Activated naive CD4-positive, alpha-beta T cell (primary cell): Measurements from ENCODE around the gene PLOD3.

Experiments
- DNase-seq, 4 experiments: peaks; one replicate each; lab custom pipeline; 2025; lab: John Stamatoyannopoulos, UW

Gene PLOD3

DNA sequence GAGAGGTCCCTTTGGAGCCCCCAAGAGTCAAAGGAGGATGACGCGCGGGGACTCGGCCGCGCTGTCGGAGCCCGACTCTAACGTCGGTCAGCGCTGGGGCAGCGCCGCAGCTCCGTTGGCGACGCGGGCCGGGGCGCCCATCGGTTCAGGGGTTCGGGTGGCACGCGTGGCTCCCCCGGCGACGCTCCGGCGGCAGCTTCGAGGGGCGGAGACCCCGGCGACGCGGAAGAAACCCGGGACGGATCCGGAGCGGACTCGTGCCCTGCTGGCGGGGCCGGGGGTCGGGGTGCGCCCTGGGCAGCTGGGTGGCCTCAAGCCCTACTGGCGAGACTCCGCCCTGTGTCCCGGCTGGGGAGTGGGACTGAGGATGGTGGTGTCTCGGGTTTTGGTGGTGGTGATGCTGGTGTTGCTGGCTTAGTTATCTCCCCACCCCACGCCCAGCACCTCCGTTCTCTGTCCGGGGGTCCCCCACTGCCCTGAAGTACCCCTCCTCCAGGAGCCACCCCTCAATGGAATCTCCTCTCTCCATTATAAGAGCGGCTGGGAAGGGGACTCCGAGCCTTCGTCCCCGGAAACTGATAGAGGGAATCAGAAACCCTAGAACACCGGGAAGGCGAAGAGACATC, 37.1 kb downstream of the PLOD3 start, which contains the start of gene NAT16:
NAT16 (minus strand) TSS at position 164 of the 626 bp plus-strand sequence. CDS start 5,486 bp downstream, outside the sequence.
- DNase-seq = no peak

DNA sequence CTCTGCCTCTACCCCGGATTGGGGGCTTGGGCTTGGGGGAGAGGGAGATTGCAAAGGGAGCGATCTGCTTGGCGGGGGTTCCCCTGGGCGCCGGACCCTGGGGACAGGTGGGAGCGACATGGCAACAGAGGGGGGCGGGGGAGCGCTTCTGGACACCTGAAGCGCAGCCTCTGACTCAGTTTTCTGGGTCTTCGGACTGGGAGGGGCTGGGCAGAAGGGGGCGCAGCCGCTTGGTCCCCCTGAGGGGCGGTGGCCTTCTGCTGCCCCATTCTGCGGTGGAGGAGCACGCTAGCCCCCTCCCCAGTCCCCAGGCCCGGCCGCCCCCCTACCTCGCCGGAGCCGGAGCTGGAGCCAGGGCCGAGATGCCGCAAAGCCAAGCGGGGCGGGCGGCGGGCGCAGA, 37.7 kb downstream of the PLOD3 start:
- no peak for DNase-seq

DNA sequence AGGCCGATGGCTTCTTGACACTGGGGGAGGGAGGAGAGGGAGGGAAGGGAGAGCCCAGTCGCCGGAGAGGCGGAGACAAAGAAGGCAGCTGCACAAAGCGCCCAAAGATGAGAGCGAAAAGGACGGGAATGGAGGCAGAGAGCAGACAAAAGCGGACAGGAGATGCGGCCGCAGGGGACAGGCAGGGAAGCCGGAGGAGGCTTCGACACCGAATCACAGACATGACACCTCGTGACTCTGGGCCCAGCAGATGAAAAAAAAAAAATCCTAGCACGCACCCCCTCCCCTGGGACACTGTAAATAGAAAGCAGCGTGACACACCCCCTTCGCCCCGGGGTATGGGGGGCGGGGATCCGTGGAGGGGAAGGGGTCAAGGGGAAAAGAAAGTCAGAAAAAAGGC, 38.3 kb downstream of the PLOD3 start:
- DNase-seq = no peak

DNA sequence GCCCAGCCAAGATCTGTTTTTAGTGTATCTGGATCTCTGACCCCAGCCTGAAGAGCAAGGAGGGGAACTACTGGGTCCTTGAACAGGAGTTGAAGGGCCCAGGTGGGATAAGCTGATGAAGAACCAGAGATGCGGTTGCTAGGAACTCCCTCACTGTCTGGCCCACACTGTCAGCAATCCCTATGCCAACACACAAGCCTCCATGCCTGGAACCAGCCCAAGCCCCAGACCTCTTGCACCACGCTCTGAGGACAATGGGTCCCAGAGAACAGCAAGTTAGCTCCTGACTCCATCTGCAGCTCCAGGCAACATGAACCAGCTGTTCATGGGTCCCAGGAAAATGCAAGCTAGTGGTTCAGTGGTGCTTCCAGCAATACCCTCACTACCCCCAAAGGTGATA, 39.7 kb downstream of the PLOD3 start:
- DNase-seq = no peak

DNA sequence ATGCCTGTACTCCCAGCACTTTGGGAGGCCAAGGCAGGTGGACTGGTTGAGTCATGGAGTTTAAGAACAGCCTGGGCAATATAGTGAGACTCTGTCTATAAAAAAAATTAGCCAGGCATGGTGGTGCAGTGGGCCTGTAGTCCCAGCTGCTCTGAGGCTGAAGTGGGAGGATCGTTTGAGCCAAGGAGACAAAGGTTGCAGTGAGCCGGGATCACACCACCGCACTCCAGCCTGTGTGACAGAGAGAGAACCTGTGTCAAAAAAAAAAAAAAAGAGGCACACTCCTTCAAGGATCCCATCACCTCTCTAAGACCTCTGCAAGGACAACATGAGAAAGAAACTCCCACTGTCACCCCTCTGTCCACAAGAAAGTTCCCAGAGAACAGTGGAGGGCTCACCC, 41.7 kb downstream of the PLOD3 start:
- no peak for DNase-seq

DNA sequence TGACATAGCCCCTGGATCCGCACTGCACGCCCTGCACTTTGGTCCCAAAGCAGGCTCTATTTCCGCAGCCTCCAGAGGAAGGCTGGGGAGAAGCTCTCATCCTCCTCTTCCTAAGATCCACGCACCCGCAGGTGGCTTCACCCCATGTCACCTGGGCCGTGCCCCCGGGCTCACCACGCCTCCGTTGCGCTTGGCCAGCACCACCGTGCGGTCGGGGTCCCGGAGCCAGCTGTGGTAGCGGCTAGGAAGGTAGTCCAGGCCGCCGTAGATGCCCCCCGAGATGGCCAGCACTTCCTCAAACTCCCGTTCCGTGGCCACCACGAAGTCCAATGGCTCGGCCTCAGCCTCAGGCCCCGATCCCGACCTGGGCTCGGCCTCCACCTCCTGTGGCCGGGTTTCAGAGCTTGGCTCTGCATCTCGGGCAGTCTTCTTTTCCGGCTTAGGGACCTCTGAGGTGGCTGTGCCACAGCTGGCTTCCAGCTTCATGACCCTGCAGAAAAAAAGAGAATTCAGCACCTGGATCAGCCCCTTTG, 43.0 kb downstream of the PLOD3 start:
- no peak for DNase-seq

DNA sequence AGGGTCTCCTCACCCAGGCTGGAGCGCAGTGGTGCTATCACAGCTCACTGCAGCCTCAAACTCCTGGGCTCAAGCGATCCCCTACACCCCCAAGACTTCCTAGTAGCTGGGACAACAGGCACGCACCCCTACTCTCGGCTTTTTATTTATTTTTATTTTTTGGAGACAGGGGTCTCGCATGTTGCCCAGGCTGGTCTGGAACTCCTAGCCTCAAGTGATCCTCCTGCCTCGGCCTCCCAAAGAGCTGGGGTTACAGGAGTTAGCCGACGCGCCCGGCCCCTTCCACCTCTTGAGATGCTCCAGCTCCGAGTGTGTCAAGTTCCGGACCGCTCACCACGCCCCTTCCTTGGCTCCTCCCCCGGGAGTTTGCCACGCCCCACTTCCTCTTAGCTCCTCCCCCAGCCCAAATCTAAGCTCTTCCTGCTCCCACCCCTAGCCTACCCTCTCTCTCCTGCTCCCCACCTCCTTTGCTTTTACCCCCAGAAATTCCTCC, 43.6 kb downstream of the PLOD3 start:
- peak in 3 of 4 experiments; percentile 33 to 52 (median 46) for DNase-seq

DNA sequence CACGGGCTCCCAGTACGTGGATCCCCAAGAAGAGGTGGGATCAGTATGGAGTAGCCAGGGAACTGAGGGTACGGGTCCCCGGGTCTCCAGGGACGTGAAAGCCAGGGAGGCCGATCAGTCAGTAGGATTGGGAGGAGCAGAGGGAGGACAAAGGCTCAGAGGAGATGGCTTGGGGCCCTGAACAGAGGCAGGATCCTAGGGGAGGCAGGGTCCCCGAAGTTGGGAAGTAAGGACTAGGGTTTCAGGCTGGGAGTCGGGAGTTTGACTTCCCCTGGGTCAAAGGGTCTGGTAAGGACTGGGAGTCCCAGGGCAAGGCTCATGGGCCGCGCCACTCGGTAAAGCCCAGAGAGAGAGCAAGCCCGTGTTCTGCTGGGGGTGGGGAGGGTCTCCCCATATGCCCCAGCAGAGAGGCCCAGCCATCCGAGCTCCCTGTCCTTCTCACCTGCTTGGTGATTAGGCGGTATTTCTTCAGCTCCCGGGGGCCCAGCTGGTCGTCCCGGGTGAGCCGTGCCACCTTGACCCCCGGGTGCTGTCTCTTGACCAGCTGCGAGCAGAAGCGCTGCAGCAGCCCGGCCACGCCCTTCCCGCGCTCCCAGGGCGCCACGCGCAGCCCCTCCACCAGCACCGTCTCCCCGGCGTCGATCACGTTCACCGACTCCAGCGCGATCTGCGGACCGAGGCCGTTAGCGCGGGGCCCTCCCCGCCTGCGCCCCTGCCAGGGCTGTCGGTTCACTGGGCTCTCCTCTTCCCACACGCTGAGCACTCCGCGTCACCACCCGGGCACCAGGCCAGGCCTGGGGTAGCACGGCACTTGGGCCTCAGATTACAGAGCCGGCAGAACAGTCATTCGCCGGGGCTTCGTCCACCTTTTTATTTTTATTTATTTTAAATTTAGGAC, 44.3 kb downstream of the PLOD3 start:
- no peak for DNase-seq

DNA sequence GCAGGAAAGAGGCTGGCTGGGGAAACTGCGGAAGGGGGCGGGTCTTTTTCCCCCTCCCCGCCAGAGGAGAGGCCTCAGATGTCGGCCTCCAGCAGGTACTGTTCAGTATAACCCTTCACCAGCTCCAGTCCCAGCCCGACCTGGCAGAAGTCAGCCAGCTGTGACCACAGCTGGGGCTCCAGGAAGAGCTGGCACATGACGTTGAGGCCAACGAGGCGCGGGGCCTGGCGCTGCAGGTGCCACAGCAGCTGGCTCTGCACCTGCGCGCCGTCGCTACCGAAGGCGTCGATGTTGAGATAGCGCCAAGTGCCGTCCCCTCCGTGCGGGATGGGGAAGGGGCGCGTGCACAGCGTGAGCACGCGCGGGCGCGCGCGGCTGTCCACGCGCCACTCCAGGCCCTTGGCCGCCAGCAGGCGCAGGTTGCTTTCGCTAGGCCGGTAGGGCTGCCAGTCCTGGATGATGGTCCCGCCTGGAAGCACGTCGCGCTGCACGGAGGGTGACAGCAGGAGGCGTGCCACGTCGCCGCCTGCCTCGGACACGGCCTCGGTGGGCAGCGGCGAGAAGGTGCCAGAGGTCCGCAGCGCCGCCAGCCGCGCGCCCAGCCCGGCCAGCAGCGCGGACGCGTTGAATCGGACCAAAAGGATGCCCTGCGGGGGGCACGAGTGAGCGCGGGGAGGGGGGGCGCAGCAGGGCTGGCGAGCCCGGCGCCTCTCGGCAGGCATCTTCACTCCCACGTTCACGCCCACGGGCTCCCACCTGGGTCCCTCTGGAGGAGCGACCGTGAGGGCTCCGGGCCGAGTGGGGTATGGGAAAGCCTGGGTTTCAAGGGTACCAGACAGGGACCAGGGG, 45.2 kb downstream of the PLOD3 start:
- no peak for DNase-seq

DNA sequence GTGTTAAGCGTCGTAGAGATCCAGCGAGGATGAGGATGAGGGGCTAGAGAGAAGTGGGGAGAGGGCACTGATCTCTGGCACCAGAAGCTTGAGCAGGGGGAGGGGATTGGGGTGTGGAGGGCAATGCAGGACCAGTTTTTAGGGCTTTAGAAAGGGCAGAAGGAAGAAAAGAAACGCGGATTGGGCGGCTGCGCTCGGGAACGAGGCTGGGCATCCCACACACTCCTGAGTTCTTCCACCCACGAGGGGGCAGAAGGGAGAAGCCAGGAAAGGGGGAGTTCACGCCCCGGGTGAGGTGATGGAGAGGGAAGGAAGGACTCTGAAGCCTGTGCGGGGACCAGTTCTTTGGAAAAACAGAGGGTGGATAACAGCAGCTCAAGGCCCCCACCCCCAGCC, 45.9 kb downstream of the PLOD3 start:
- no peak for DNase-seq

DNA sequence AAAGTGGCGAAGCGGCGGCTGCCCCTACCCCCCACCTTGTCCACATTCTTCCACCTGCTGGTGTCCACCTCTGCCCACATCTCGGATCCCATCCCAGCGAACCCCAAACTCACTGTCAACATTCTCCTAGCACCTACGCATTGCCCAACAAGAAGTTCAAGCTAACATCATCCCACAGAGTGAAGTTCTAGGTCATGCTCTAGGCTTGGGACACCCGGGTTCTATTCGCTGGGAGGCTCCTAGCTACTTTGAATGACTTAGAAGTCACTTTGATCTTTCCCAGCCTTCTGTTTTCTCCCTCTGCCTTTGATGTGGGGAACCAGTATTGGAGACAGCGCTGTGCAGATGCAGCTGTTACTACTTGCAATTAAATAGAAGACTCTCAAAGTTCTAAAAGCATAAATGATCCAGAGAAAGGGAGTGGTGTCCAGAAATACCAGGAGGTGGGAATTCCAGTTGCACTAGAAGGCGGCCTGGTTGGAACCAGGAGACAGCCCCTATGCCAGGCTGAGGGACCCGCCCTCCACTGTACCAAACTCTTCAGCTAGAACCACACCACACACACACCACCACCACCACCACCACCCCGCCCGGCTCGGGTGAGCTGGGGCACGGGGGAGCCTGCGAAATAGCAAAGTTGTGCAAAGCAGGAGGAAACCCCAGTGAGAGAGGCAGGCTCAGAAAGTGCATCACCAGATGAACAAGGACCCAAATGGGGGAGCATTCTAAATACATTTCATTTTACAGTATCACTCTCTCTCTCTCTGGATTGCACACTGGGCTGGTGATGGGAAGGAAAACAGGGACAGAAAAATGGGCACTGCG, 46.6 kb downstream of the PLOD3 start:
- DNase-seq = no peak

DNA sequence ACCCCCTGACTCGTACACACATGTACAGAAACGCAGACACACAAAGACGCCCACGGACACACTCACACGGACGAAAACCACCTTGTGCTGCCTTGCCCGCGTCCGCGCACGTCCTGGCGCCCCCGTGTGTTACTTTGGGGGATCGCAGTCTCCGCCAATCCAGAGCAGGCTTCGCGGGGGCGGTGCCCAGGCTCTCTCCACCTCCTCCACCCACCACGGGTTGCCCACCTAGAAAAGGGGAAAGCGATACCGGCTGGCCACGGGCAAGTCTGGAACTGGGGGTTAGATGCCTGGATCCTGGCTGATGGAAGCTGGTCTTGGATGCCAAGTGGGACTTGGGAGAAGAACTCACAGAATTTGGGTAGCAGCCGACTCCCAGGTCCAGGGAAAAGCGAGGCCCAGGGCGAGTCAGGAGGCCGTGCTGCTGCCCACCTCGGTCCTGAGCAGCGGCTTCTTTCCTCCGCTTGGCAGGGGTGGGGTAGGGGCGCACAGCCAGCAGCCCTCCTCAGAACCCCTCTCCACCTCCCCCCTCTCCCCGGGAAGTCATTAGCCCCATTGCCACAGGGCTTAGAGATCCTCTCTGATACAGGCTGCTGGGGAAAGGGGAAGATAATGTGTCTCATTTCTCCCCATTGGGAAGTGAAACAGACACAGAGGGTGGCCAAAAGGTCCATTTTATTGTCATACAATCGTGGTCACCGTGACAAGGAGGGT, 47.4 kb downstream of the PLOD3 start:
- DNase-seq = peak; percentile 20 to 69 (median 62)

DNA sequence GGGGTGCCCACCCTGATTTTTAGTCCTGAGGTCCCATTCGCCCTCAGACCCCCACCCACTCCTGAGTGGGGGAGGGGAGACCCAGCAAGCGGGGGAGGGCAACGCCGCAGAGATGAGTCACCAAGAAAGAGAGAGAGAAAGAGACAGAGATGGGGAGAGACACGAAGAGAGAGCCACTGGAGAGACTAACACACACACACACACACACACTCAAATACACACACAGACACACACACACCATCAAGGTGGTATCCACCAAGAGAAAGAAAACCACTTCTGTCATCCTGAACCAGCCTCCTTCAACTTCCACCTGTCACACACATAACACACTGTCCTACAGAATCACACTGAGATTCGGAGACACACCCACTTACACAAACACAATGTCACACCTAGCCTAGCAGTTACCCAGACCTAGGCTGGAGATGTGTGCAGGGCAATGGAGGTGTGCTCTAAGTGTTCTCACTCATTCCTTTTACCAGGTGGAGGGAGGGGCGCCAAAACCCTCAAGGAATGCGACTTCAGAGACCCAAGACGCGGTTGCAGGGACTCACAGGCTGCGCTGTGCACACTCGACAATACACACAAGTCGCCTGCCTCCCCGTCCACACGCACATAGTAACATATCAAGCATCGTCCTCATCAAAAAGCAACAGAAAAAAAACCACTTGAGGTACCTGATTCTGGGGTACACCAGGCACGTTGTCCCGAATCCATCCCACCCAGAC, 48.1 kb downstream of the PLOD3 start:
- DNase-seq = no peak

DNA sequence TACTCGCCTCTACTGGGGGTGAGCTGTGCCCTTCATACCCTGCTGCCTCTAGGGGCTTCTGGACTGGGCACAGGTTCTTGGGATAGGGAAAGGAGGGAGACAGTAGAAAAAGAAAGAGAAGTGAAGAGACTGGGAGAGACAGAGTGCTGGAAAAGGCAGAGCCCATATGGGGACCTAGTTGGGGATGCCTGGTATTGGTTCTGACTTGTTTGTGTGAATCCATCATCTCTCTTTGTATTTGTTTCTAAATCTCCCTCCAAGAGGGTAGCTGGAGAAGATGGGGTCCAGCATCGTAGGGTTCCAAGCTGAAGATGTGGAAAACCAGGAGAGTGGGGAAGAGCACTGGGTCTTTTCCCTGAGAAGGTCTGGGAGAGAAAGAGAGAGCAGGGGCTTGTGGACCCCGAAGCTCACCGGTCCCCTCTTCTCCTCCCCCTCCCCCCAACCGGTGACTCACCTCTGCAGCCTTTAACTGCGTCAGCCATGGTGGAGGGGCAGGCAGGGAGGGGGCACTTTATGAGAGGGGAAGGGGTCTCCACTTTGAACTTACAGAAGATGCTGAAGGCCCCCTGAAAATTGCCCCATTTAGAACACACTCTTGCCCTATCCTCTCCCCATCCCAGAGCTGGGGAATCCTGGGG, 48.9 kb downstream of the PLOD3 start:
- no peak for DNase-seq

DNA sequence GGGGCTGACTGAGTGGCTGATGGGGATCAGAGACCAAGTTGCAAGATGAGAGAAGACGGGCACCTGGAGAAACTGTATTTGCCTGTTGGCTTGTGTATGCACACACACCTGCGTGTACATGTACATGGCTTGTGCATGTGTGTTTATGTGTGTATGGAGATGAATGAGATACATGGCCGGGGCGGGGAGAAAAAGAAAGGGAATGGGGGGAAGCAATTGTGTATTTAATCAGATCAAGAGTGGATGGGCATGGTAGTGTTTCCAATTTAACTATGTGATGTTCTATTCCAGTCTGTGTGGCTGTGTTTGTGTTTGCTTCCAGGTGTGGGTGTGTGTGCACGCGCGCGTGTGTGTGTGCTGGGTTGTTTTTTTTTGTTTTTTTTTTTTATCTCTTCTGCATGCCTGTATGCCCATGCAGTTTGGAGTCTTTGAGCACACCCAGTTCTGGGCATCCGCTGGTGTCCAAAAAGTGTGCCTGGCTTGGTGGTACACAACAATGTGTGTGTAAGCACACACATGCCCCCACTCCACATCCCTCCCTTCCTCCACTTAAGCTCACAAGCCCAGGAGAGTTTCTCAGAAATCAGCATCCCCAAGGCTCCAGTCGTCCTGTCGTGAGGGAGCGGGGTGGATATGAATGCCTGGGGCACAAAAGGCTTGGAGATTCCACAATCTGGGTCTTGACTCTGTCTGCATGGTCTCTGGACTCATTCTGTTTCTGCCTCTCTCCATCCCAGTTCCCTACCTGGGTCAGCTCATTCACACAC, 49.6 kb downstream of the PLOD3 start:
- DNase-seq = no peak

DNA sequence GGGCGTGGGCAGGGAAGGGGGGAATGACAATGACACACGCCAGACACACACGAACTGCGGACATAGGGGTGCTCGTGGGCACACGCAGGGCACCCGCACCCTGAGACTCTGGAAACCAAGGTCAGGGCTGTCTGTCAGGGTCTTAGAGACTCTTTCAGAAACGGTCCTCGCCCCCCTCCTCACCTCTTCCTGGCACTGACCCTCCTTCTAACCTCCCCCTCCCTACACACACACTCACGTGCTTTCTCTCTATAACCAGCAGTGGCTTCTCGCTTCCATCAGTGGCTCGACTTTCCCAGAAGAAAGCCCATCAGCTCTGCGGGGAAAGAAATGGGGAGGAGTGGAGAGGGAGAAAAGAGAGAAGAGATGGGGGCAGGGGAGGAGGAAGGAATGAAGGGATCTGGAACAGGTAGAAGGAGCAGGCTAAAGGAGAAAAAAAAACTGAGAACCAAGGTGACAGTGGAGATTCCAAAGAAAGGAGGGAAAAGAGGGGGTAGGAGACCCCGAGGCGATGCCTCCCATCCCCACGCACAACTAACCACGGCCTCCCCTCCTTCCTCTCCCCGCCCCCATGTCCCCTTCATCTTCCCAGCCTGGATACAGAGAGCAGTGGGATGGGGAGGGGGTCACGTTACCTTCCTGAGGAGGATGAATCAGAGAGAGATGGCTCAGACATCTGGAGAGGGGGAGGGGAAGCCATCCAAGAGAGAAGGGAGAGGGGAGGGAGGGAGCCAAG, 50.3 kb downstream of the PLOD3 start:
- no peak for DNase-seq

DNA sequence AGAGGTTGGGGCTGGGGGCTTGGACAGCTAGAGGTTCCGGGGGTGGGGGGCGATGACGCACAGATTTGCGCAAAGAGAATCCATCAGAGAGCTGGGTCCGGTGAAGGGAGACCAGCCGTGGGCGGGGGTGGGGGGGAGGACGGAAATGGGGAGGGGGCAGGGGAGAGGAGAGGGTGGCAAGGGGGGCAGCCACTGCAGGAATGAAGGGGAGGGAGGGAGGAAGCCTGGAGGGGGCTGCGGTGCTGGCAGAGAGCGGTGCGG, 50.8 kb downstream of the PLOD3 start:
- no peak for DNase-seq
